ENCODE results near the gene HOXA9.

Gene HOXA9

DNA sequence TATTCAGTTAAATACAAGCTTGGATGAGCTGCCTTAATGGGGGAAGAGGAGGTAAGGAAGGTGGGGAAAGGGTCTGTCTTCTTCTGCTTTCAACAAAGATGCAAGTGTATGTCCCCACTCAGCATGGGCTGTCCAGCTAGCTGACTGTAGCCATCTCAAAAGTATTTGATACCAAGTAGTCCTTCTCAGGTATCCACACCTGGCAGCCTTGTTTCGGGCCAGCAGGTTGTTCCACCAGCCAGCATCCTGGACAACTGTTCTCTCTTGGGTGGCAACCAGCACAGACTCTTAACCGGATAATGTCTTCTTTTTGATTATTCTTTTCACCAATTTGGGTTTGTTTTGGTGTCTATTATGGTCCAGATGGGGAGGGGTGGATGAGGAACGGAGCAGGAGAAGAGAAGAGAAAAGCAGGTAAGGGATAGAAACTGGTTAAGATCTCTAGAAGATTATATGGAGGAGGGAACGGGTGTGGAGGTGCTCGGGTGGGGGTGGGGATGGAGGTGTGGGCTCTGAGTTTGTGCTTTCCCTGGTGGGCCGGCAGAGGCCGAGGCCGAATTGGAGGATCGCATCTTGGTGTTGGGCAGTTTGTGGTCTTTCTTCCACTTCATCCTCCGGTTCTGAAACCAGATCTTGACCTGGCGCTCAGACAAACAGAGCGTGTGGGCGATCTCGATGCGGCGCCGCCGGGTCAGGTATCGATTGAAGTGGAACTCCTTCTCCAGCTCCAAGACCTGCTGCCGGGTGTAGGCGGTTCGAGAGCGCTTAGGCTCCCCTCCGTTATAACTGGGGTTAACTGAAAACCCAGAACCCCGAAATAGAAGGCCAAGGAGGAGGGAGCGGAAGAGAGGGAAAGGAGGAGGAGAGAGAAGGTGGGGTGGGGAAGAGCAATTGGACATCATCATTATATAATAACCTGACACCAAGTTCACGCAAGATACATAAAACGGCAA lies 36.3 kb downstream of the HOXA9 start:
- Histone ChIP-seq H3K4me3 (replicated peaks; ENCODE audit: insufficient read depth, low read length) (no peak overlapping the region), H3K27me3 (ENCODE audit: insufficient read depth, poor library complexity, severe bottlenecking) (peaks cover 4% of the 10 kb centered on the region), H3K27ac (replicated peaks) (no peak overlapping the region)
- no peak for DNase-seq (ENCODE audit: low read depth in 1 of 2, low spot score in 1 of 2)
- TF ChIP-seq, protein P1, sequence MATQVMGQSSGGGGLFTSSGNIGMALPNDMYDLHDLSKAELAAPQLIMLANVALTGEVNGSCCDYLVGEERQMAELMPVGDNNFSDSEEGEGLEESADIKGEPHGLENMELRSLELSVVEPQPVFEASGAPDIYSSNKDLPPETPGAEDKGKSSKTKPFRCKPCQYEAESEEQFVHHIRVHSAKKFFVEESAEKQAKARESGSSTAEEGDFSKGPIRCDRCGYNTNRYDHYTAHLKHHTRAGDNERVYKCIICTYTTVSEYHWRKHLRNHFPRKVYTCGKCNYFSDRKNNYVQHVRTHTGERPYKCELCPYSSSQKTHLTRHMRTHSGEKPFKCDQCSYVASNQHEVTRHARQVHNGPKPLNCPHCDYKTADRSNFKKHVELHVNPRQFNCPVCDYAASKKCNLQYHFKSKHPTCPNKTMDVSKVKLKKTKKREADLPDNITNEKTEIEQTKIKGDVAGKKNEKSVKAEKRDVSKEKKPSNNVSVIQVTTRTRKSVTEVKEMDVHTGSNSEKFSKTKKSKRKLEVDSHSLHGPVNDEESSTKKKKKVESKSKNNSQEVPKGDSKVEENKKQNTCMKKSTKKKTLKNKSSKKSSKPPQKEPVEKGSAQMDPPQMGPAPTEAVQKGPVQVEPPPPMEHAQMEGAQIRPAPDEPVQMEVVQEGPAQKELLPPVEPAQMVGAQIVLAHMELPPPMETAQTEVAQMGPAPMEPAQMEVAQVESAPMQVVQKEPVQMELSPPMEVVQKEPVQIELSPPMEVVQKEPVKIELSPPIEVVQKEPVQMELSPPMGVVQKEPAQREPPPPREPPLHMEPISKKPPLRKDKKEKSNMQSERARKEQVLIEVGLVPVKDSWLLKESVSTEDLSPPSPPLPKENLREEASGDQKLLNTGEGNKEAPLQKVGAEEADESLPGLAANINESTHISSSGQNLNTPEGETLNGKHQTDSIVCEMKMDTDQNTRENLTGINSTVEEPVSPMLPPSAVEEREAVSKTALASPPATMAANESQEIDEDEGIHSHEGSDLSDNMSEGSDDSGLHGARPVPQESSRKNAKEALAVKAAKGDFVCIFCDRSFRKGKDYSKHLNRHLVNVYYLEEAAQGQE (IDR thresholded peaks at IDR 0.05; ENCODE audit: insufficient replicate concordance, low read depth), result no peak
- TF ChIP-seq GABPA (IDR thresholded peaks at IDR 0.05; ENCODE audit: low read depth) (no peak), SPI1 (IDR thresholded peaks at IDR 0.05; ENCODE audit: borderline replicate concordance, low read depth) (no peak), POLR2AphosphoS5 (IDR thresholded peaks at IDR 0.05; ENCODE audit: low read depth) (no peak)
- TF ChIP-seq, protein P2, sequence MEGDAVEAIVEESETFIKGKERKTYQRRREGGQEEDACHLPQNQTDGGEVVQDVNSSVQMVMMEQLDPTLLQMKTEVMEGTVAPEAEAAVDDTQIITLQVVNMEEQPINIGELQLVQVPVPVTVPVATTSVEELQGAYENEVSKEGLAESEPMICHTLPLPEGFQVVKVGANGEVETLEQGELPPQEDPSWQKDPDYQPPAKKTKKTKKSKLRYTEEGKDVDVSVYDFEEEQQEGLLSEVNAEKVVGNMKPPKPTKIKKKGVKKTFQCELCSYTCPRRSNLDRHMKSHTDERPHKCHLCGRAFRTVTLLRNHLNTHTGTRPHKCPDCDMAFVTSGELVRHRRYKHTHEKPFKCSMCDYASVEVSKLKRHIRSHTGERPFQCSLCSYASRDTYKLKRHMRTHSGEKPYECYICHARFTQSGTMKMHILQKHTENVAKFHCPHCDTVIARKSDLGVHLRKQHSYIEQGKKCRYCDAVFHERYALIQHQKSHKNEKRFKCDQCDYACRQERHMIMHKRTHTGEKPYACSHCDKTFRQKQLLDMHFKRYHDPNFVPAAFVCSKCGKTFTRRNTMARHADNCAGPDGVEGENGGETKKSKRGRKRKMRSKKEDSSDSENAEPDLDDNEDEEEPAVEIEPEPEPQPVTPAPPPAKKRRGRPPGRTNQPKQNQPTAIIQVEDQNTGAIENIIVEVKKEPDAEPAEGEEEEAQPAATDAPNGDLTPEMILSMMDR (IDR thresholded peaks at IDR 0.05; ENCODE audit: insufficient read depth, low read length), result no peak

DNA sequence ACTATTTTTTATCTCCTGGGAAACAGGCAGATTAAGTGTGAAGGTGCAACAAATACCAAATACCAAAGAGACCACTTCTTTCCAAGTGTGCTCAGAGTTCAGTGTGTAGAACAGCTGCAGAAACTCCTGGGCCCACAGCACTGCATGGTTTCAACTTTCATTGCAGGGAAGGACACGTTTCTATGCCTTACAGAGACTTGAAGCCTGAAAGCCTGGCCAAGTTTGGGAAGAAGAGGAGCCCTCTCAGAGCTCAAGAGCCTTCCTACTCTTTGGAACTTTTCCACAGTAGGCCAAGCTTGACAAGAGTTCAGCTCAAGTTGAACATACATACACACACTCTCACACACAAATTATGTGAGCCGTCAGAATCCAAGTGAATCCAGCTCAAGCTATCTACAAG lies 37.3 kb downstream of the HOXA9 start:
- peaks cover 4% of the 10 kb centered on the region for H3K27me3 ChIP-seq (ENCODE audit: insufficient read depth, poor library complexity, severe bottlenecking)
- TF ChIP-seq POLR2AphosphoS5 (IDR thresholded peaks at IDR 0.05; ENCODE audit: low read depth) (no peak), GABPA (IDR thresholded peaks at IDR 0.05; ENCODE audit: low read depth) (no peak), SPI1 (IDR thresholded peaks at IDR 0.05; ENCODE audit: borderline replicate concordance, low read depth) (no peak)
- TF ChIP-seq, protein P2 (IDR thresholded peaks at IDR 0.05; ENCODE audit: insufficient read depth, low read length), result no peak
- TF ChIP-seq, protein P1 (IDR thresholded peaks at IDR 0.05; ENCODE audit: insufficient replicate concordance, low read depth), result no peak
- DNase-seq (ENCODE audit: low read depth in 1 of 2, low spot score in 1 of 2), result no peak
- H3K27ac ChIP-seq (replicated peaks), result no peak overlapping the region
- H3K4me3 ChIP-seq (replicated peaks; ENCODE audit: insufficient read depth, low read length), result no peak overlapping the region

DNA sequence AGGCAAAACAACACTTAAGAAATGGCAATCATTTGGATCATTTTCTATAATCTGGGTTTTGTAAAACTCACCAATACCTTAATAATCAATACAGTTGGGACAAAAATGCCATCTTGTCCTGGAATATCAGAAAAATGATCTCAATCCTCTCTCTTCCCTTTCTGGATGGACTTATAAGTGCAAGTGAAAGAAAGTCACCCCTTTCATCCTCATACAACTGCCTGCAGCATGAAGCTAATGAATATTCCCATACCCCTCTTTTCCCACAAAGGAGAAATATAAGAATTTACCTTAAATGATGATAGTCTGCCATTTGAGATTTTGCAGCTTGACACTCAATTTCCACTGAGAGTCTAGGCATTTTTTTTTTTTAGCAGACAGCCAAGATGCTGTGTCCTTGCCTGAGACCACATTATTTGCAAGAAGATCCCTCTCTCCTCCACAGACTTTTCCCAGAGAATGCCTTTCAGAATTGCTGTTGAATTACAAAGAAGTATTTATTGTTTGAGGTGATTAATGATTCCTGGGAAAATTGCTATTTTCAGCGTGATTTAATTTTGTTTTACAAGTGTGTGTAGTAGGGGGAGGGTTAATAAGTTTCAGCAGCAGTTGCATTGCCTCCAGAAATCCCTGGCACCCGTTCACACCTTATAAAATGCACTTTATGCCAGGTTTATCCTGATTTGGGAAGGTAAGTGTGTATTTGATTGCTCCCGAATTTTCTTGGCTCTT lies 38.6 kb downstream of the HOXA9 start:
- Histone ChIP-seq H3K27me3 (ENCODE audit: insufficient read depth, poor library complexity, severe bottlenecking) (peaks cover 4% of the 10 kb centered on the region), H3K4me3 (replicated peaks; ENCODE audit: insufficient read depth, low read length) (no peak overlapping the region)
- TF ChIP-seq, protein P2 (IDR thresholded peaks at IDR 0.05; ENCODE audit: insufficient read depth, low read length), result no peak
- TF ChIP-seq, protein P1 (IDR thresholded peaks at IDR 0.05; ENCODE audit: insufficient replicate concordance, low read depth), result no peak
- TF ChIP-seq GABPA (IDR thresholded peaks at IDR 0.05; ENCODE audit: low read depth) (no peak), POLR2AphosphoS5 (IDR thresholded peaks at IDR 0.05; ENCODE audit: low read depth) (no peak), SPI1 (IDR thresholded peaks at IDR 0.05; ENCODE audit: borderline replicate concordance, low read depth) (no peak)

More for the DNA sequence above, 38.6 kb downstream of the HOXA9 start:
- no peak for DNase-seq (ENCODE audit: low read depth in 1 of 2, low spot score in 1 of 2)
- H3K27ac ChIP-seq (replicated peaks), result no peak overlapping the region
